Ascending aorta (tissue), 2 donors: Measurements from ENCODE around the gene RNF151. TPM values are rescaled to one million over a fixed set of nuclear protein-coding genes. Genes with fewer than 3 reads are reported as not detected.

Experiments
- DNase-seq, 2 donors: peaks; one replicate each; pipeline ENCODE4 v3.0.0-alpha.2; 2019; ENCODE audit warnings: low spot score in 2 of 2
- H3K27ac ChIP-seq, 2 donors: fragments of 200-600 bp; sonication (generic); one replicate each; pipeline ENCODE4 v1.5.1; 2016 to 2017; ENCODE audit warnings: mild to moderate bottlenecking in 1 of 2
- H3K27me3 ChIP-seq: fragments of 200-600 bp; sonication (generic); one replicate; pipeline ENCODE4 v1.5.1; 2017
- H3K36me3 ChIP-seq, 2 donors: fragments of 200-600 bp; sonication (generic); one replicate each; pipeline ENCODE4 v1.5.1; 2016
- H3K4me1 ChIP-seq, 2 donors: fragments of 200-600 bp; sonication (generic); one replicate each; pipeline ENCODE4 v1.5.1; 2016 to 2017; ENCODE audit warnings: mild to moderate bottlenecking in 1 of 2
- H3K4me3 ChIP-seq, 2 donors: fragments of 200-600 bp; sonication (generic); one replicate each; pipeline ENCODE4 v1.5.1; 2016 to 2017; ENCODE audit warnings: mild to moderate bottlenecking in 1 of 2
- H3K9me3 ChIP-seq, 2 donors: fragments of 200-600 bp; sonication (generic); one replicate each; pipeline ENCODE4 v1.5.1; 2016
- CTCF ChIP-seq, 3 experiments: fragments of 200-600 bp in 2 of 3; fragments of 450-650 bp in 1 of 3; sonication (generic) in 2 of 3; IDR thresholded peaks; one replicate each; pipeline ENCODE4 v1.5.1; 2016 to 2019; ENCODE audit warnings: antibody characterized with exemption in 3 of 3, mild to moderate bottlenecking in 1 of 3, moderate library complexity in 1 of 3
- intact Hi-C: fragments of 100-400 bp; cut with DNase I; formaldehyde crosslinking; loops from one replicate; pipeline ENCODE4 v1.15.1; 2023
- total RNA-seq: library from RNA; depleted of rRNA; stranded (reverse); fragments of >200 nt; gene quantifications from one replicate; pipeline ENCODE4 v1.1.0, GENCODE V29; 2016

Gene RNF151
- total RNA-seq, 1 donor from 2014 or later, result not detected

DNA sequence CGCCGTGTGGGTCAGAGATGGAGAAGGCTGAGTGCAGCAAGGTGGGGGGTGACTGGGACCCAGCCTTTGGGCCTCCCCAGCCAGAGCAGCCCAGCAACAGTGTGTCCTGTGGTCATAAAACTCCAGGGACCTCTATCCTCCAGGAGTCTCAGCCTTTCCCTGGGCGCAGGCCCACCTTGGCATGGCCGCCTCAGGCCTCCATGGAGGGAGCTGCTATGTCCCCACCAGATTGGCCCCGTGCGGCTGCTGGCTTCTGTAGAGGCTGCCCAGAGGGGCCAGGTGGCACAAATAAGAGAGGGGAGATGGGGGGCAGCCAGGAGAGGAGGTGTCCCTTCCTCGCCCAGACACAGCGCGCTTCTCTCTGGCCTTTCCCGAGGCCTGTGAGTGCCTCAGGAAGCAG, 20.5 kb downstream of the RNF151 start:
- Histone ChIP-seq H3K9me3 (no peaks in the 10 kb centered on the region), H3K4me3 (no peak overlapping the region), H3K27me3 (peaks cover 16% of the 10 kb centered on the region), H3K4me1 (peaks cover 19 to 34% of the 10 kb centered on the region in 2 donors), H3K27ac (no peak overlapping the region), H3K36me3 (peaks cover 14 to 16% of the 10 kb centered on the region in 2 donors)
- DNase-seq, result no peak
- TF ChIP-seq CTCF (IDR thresholded peaks at IDR 0.05), result no peak
- intact Hi-C loops, result no loop called here

DNA sequence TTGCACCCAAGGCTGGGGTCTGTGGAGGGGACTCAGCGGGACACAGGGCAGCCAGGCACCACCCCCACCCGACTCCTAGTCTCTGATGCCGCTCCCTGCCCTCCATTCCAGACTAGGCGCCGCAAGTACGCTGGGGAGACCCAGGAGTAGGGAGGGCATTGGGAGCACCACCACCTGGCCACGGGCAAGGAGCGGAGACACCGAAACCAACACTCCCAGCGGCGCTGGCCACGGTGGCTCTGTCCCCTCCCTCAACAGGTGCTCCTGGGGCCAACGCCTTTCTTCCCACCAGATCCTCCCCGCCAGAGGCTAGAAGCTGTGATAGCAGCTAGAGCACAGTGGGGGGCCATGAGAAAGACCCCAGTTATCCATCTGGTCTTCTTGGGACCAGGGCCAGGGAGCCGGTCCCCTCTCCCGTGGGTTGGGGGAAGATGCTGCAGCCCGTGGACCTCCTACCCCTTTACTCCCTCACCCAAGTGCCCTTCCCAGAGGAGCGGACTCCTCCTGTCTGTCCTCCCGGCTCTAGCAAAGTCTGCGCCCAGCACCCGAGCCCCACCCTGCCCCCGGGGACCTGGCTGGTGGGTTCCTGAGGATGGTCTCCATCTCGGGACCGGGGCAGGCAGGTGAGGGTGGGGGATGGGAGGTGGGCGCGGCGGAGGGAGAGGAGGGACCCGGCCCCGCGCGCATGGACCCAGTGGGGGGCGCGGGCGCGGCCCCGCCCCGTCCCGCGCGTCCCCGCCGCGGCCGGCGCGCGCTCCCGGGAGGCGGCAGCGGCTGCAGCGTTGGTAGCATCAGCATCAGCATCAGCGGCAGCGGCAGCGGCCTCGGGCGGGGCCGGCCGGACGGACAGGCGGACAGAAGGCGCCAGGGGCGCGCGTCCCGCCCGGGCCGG, 22.8 kb downstream of the RNF151 start, which contains the start of gene SYNGR3:
Gene SYNGR3 (plus strand): TSS at position 762 of the 892 bp plus-strand sequence. CDS start 133 bp downstream, outside the sequence.
- H3K27ac ChIP-seq, result no peak within 1 kb of the TSS
- peaks cover 20 to 35% of the 10 kb centered on the region in 2 donors for H3K4me1 ChIP-seq
- H3K9me3 ChIP-seq, result no peaks in the 10 kb centered on the region
- intact Hi-C loops, result no loop called here
- peak within 1 kb of the TSS in 1 of 2 donors; percentile 39 for H3K4me3 ChIP-seq
- H3K27me3 ChIP-seq, result peaks cover 16% of the 10 kb centered on the region
- TF ChIP-seq CTCF (IDR thresholded peaks at IDR 0.05), result no peak
- H3K36me3 ChIP-seq, result peaks cover 14 to 16% of the 10 kb centered on the region in 2 donors
- no peak for DNase-seq

- H3K27me3 ChIP-seq, result peaks cover 16% of the 10 kb centered on the region
- H3K36me3 ChIP-seq, result peaks cover 14 to 16% of the 10 kb centered on the region in 2 donors
- H3K4me3 ChIP-seq, result peak overlapping the region in 1 of 2 donors; percentile 39
- DNase-seq, result no peak
- no peaks in the 10 kb centered on the region for H3K9me3 ChIP-seq
- H3K4me1 ChIP-seq, result peaks cover 16 to 30% of the 10 kb centered on the region in 2 donors
- intact Hi-C loops, result no loop called here
- TF ChIP-seq CTCF (IDR thresholded peaks at IDR 0.05), result no peak
- no peak overlapping the region for H3K27ac ChIP-seq
Observed at GRCh38 chr16:1990101-1990350, 23.4 kb downstream of the RNF151 start.

GRCh38 chr16:1990351-1991134, 23.9 kb downstream of the RNF151 start:
- Histone ChIP-seq H3K27ac (no peak overlapping the region), H3K9me3 (no peaks in the 10 kb centered on the region), H3K4me1 (peaks cover 13 to 25% of the 10 kb centered on the region in 2 donors), H3K27me3 (peaks cover 16% of the 10 kb centered on the region), H3K4me3 (peak overlapping the region in 1 of 2 donors; percentile 39), H3K36me3 (peaks cover 11 to 13% of the 10 kb centered on the region in 2 donors)
- no peak for DNase-seq
- intact Hi-C loops, result no loop called here
- no peak for TF ChIP-seq CTCF (IDR thresholded peaks at IDR 0.05)

DNA sequence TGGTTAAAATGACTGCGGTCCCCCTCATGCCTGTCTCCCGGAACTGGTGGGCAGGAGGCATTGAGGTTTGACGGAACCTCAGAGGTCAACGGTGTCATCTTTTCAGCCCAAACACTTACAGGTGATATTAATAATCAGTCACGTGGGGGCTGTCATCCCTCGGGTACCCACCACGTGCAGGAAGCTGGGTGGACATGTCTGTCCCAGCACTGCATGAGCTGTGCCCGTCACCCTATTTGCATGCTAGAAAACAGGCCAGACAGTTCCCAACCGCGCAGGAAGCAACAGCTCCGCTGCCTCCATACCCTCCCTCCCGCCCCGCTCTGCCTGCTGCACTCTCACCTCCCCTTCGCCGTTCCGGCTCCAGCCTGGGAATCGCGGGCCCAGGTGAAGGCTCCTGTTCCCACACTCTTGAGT, 24.5 kb downstream of the RNF151 start:
- peaks cover 16% of the 10 kb centered on the region for H3K27me3 ChIP-seq
- DNase-seq, result no peak
- H3K9me3 ChIP-seq, result no peaks in the 10 kb centered on the region
- intact Hi-C loops, result no loop called here
- no peak for TF ChIP-seq CTCF (IDR thresholded peaks at IDR 0.05)
- peaks cover 5 to 7% of the 10 kb centered on the region in 2 donors for H3K36me3 ChIP-seq
- H3K4me3 ChIP-seq, result peak overlapping the region in 1 of 2 donors; percentile 39
- H3K4me1 ChIP-seq, result peaks cover 13 to 23% of the 10 kb centered on the region in 2 donors
- H3K27ac ChIP-seq, result no peak overlapping the region
